ENCODE data around the gene NLK. TPM values are rescaled to one million over a fixed set of nuclear protein-coding genes. Genes with fewer than 3 reads are reported as not detected.

NLK gene
- total and polyA plus RNA-seq, 4 experiments from 2014 or later, result 1.2 to 14.0 (median 7.8) TPM

GRCh38 chr17:28043741-28044140 is 1.3 kb downstream of the NLK start:
- DNase-seq, result no peak
- Histone ChIP-seq H3K27me3 (ENCODE audit: insufficient read depth, low read length) (no peaks in the 10 kb centered on the region), H3K4me3 (ENCODE audit: low read length in 2 of 2) (no peak overlapping the region), H3K4me1 (ENCODE audit: insufficient read depth, low read length) (peaks cover 57% of the 10 kb centered on the region), H3K9me3 (ENCODE audit: control insufficient read depth in 1 of 2, low read length in 2 of 2) (no peaks in the 10 kb centered on the region), H3K36me3 (ENCODE audit: insufficient read depth, low read length) (no peaks in the 10 kb centered on the region), H3K27ac (ENCODE audit: low read depth, low read length) (no peak overlapping the region)
- ChIA-PET CTCF (ENCODE audit: partially characterized antibody) (interaction anchor here (1.2 kb wide), 1 partner anchor 16 kb away, joined by 3 read pairs; no protein-coding TSS in a partner anchor), POLR2A (ENCODE audit: partially characterized antibody) (no interaction called here)
- intact Hi-C loops (cut with micrococcal nuclease), result no loop called here
- H3K36me3 Mint-ChIP-seq, result peaks cover 0 to 3% of the 10 kb centered on the region in 2 donors
- no peak overlapping the region for H3K27ac Mint-ChIP-seq
- no peaks in the 10 kb centered on the region for H3K9me3 Mint-ChIP-seq
- H3K4me1 Mint-ChIP-seq, result peaks cover 51 to 79% (median 67%) of the 10 kb centered on the region in 4 donors
- no peaks in the 10 kb centered on the region for H3K27me3 Mint-ChIP-seq
- peak overlapping the region; percentile 57 to 92 (median 86) for H3K4me3 Mint-ChIP-seq

GRCh38 chr17:28045304-28045703 is 2.8 kb downstream of the NLK start:
- Mint-ChIP-seq H3K36me3 (peaks cover 0 to 4% of the 10 kb centered on the region in 2 donors), H3K27me3 (no peaks in the 10 kb centered on the region), H3K4me3 (peak overlapping the region in 5 of 8 donors; percentile 11 to 82 (median 38)), H3K4me1 (peaks cover 53 to 84% (median 67%) of the 10 kb centered on the region in 4 donors), H3K27ac (peak overlapping the region in 1 of 7 donors; percentile 22), H3K9me3 (no peaks in the 10 kb centered on the region)
- no peak for DNase-seq
- ChIA-PET POLR2A (ENCODE audit: partially characterized antibody) (no interaction called here), CTCF (ENCODE audit: partially characterized antibody) (no interaction called here)
- Histone ChIP-seq H3K9me3 (ENCODE audit: control insufficient read depth in 1 of 2, low read length in 2 of 2) (no peaks in the 10 kb centered on the region), H3K27me3 (ENCODE audit: insufficient read depth, low read length) (no peaks in the 10 kb centered on the region), H3K4me1 (ENCODE audit: insufficient read depth, low read length) (peaks cover 57% of the 10 kb centered on the region), H3K27ac (ENCODE audit: low read depth, low read length) (no peak overlapping the region), H3K4me3 (ENCODE audit: low read length in 2 of 2) (no peak overlapping the region), H3K36me3 (ENCODE audit: insufficient read depth, low read length) (no peaks in the 10 kb centered on the region)
- intact Hi-C loops (cut with micrococcal nuclease), result no loop called here

DNA sequence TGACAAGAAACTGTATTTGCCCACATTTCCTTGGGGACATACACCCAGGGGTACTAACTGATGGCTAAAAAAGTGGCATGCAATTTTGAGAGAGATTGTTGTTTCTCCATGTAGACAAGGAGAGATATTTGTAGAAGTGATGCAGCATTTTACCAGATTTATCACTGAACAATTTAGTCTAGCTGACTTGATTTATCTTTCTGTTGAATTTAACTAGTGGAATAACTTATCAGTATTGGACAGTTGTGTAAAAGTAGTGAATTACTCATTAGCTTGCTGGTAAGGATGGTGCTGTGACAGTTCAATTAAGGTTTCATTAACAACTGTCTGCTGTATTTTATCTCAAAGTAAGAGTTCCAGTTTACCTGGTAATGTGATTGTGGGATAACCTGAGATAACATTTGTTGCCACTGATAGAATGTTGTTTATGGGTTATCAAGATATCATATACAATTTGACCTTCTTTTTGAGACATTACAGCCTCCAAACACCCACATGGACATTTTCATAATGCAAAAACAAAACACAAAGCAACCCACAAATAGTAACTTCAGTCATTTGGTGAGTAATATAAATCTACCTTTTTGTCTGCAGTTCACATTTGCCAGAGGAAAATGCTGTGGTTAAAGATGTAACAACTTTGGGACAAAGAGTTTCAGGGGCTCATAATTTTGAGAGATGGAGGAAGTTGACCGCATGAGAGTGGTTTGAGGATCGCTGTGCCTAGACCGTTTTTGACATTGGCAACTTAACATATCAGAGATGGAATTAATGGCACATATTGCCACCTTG is 3.8 kb downstream of the NLK start:
- H3K4me3 ChIP-seq (ENCODE audit: low read length in 2 of 2), result no peak overlapping the region
- no peaks in the 10 kb centered on the region for H3K27me3 ChIP-seq (ENCODE audit: insufficient read depth, low read length)
- Mint-ChIP-seq H3K4me1 (peaks cover 50 to 83% (median 65%) of the 10 kb centered on the region in 4 donors), H3K27me3 (no peaks in the 10 kb centered on the region), H3K9me3 (no peaks in the 10 kb centered on the region), H3K4me3 (peak overlapping the region in 5 of 8 donors; percentile 1 to 82 (median 38)), H3K36me3 (peaks cover 3% of the 10 kb centered on the region in 2 donors), H3K27ac (peak overlapping the region in 2 of 7 donors; percentile 6 to 60)
- peaks cover 57% of the 10 kb centered on the region for H3K4me1 ChIP-seq (ENCODE audit: insufficient read depth, low read length)
- H3K36me3 ChIP-seq (ENCODE audit: insufficient read depth, low read length), result no peaks in the 10 kb centered on the region
- no peak for DNase-seq
- ChIA-PET CTCF (ENCODE audit: partially characterized antibody) (no interaction called here), POLR2A (ENCODE audit: partially characterized antibody) (no interaction called here)
- no peaks in the 10 kb centered on the region for H3K9me3 ChIP-seq (ENCODE audit: control insufficient read depth in 1 of 2, low read length in 2 of 2)
- no peak overlapping the region for H3K27ac ChIP-seq (ENCODE audit: low read depth, low read length)
- intact Hi-C loops (cut with micrococcal nuclease), result no loop called here

DNA sequence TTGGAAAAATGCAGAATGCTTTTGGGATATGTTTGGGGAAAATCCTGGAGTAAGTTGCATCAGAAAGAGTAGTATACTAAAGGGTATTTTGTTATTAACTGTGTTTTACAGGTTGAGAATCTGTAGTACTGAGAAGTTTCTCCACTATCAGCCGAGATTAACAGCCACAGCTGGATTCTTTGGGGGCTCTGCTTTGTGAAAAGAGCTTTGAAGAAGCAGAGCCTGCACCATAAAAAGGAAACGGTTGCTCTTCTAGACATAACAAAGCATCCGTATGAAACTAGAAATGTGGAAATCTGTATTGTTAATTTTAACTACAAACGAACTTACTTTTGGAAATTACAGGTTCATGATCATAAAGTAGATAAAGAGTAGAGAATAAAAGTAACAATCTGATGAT is 5.3 kb downstream of the NLK start:
- Histone ChIP-seq H3K36me3 (ENCODE audit: insufficient read depth, low read length) (no peaks in the 10 kb centered on the region), H3K9me3 (ENCODE audit: control insufficient read depth in 1 of 2, low read length in 2 of 2) (no peaks in the 10 kb centered on the region), H3K27me3 (ENCODE audit: insufficient read depth, low read length) (no peaks in the 10 kb centered on the region), H3K4me3 (ENCODE audit: low read length in 2 of 2) (no peak overlapping the region), H3K4me1 (ENCODE audit: insufficient read depth, low read length) (peaks cover 52% of the 10 kb centered on the region), H3K27ac (ENCODE audit: low read depth, low read length) (no peak overlapping the region)
- CTCF ChIA-PET (ENCODE audit: partially characterized antibody), result interaction anchor here (0.6 kb wide), 1 partner anchor 17 kb away, joined by 3 read pairs; no protein-coding TSS in a partner anchor
- Mint-ChIP-seq H3K9me3 (no peaks in the 10 kb centered on the region), H3K27me3 (no peaks in the 10 kb centered on the region), H3K4me1 (peaks cover 50 to 76% (median 58%) of the 10 kb centered on the region in 4 donors), H3K36me3 (peaks cover 3% of the 10 kb centered on the region in 2 donors), H3K27ac (no peak overlapping the region), H3K4me3 (no peak overlapping the region)
- POLR2A ChIA-PET (ENCODE audit: partially characterized antibody), result interaction anchor here (1.5 kb wide), 1 partner anchor 24 kb away, joined by 5 read pairs; no protein-coding TSS in a partner anchor
- intact Hi-C loops (cut with micrococcal nuclease), result no loop called here
- DNase-seq, result no peak

- no peaks in the 10 kb centered on the region for H3K9me3 Mint-ChIP-seq
- H3K36me3 Mint-ChIP-seq, result peaks cover 3% of the 10 kb centered on the region in 2 donors
- no peak overlapping the region for H3K4me3 ChIP-seq (ENCODE audit: low read length in 2 of 2)
- H3K4me3 Mint-ChIP-seq, result no peak overlapping the region
- no peaks in the 10 kb centered on the region for H3K9me3 ChIP-seq (ENCODE audit: control insufficient read depth in 1 of 2, low read length in 2 of 2)
- CTCF ChIA-PET (ENCODE audit: partially characterized antibody), result no interaction called here
- peaks cover 45 to 72% (median 55%) of the 10 kb centered on the region in 4 donors for H3K4me1 Mint-ChIP-seq
- no peak overlapping the region for H3K27ac ChIP-seq (ENCODE audit: low read depth, low read length)
- H3K4me1 ChIP-seq (ENCODE audit: insufficient read depth, low read length), result peaks cover 52% of the 10 kb centered on the region
- no peak overlapping the region for H3K27ac Mint-ChIP-seq
- H3K27me3 Mint-ChIP-seq, result no peaks in the 10 kb centered on the region
- POLR2A ChIA-PET (ENCODE audit: partially characterized antibody), result no interaction called here
- DNase-seq, result no peak
- intact Hi-C loops (cut with micrococcal nuclease), result no loop called here
- no peaks in the 10 kb centered on the region for H3K36me3 ChIP-seq (ENCODE audit: insufficient read depth, low read length)
- no peaks in the 10 kb centered on the region for H3K27me3 ChIP-seq (ENCODE audit: insufficient read depth, low read length)
Measured at GRCh38 chr17:28049071-28049470, 6.6 kb downstream of the NLK start.

- Mint-ChIP-seq H3K9me3 (no peaks in the 10 kb centered on the region), H3K27ac (peak overlapping the region in 3 of 7 donors; percentile 6 to 31 (median 27)), H3K4me3 (peak overlapping the region in 1 of 8 donors; percentile 2), H3K36me3 (peaks cover 1 to 9% of the 10 kb centered on the region in 2 donors), H3K4me1 (peaks cover 27 to 52% (median 32%) of the 10 kb centered on the region in 4 donors), H3K27me3 (no peaks in the 10 kb centered on the region)
- DNase-seq, result no peak
- Histone ChIP-seq H3K27ac (ENCODE audit: low read depth, low read length) (no peak overlapping the region), H3K9me3 (ENCODE audit: control insufficient read depth in 1 of 2, low read length in 2 of 2) (no peaks in the 10 kb centered on the region), H3K27me3 (ENCODE audit: insufficient read depth, low read length) (no peaks in the 10 kb centered on the region), H3K36me3 (ENCODE audit: insufficient read depth, low read length) (no peaks in the 10 kb centered on the region), H3K4me1 (ENCODE audit: insufficient read depth, low read length) (peaks cover 35% of the 10 kb centered on the region), H3K4me3 (ENCODE audit: low read length in 2 of 2) (no peak overlapping the region)
- ChIA-PET POLR2A (ENCODE audit: partially characterized antibody) (interaction anchor here (0.9 kb wide), 1 partner anchor 12 kb away, joined by 3 read pairs; no protein-coding TSS in a partner anchor), CTCF (ENCODE audit: partially characterized antibody) (interaction anchor here (1.2 kb wide), 1 partner anchor 41 kb away, joined by 3 read pairs; no protein-coding TSS in a partner anchor)
- intact Hi-C loops (cut with micrococcal nuclease), result no loop called here
Measured at GRCh38 chr17:28053044-28053670, 10.7 kb downstream of the NLK start.

- Histone ChIP-seq H3K9me3 (ENCODE audit: control insufficient read depth in 1 of 2, low read length in 2 of 2) (no peaks in the 10 kb centered on the region), H3K27ac (ENCODE audit: low read depth, low read length) (no peak overlapping the region), H3K27me3 (ENCODE audit: insufficient read depth, low read length) (no peaks in the 10 kb centered on the region), H3K36me3 (ENCODE audit: insufficient read depth, low read length) (no peaks in the 10 kb centered on the region), H3K4me1 (ENCODE audit: insufficient read depth, low read length) (peaks cover 41% of the 10 kb centered on the region), H3K4me3 (ENCODE audit: low read length in 2 of 2) (no peak overlapping the region)
- H3K36me3 Mint-ChIP-seq, result peaks cover 1 to 9% of the 10 kb centered on the region in 2 donors
- no peak overlapping the region for H3K4me3 Mint-ChIP-seq
- no peaks in the 10 kb centered on the region for H3K27me3 Mint-ChIP-seq
- CTCF ChIA-PET (ENCODE audit: partially characterized antibody), result interaction anchor here (1.2 kb wide), 1 partner anchor 41 kb away, joined by 3 read pairs; no protein-coding TSS in a partner anchor
- POLR2A ChIA-PET (ENCODE audit: partially characterized antibody), result interaction anchor here (0.9 kb wide), 1 partner anchor 13 kb away, joined by 3 read pairs; no protein-coding TSS in a partner anchor
- intact Hi-C loops (cut with micrococcal nuclease), result no loop called here
- H3K4me1 Mint-ChIP-seq, result peaks cover 29 to 51% (median 34%) of the 10 kb centered on the region in 4 donors
- no peak for DNase-seq
- no peaks in the 10 kb centered on the region for H3K9me3 Mint-ChIP-seq
- no peak overlapping the region for H3K27ac Mint-ChIP-seq
Measured at GRCh38 chr17:28053725-28054124, 11.2 kb downstream of the NLK start.

Measured in CD4-positive, alpha-beta memory T cell (primary cell).